ENCODE measurements around the gene PHTF1. TPM values are rescaled to one million over a fixed set of nuclear protein-coding genes. Genes with fewer than 3 reads are reported as not detected.

The PHTF1 gene
- polyA plus RNA-seq, 3 donors = 22.8 to 27.1 (median 24.0) TPM

DNA sequence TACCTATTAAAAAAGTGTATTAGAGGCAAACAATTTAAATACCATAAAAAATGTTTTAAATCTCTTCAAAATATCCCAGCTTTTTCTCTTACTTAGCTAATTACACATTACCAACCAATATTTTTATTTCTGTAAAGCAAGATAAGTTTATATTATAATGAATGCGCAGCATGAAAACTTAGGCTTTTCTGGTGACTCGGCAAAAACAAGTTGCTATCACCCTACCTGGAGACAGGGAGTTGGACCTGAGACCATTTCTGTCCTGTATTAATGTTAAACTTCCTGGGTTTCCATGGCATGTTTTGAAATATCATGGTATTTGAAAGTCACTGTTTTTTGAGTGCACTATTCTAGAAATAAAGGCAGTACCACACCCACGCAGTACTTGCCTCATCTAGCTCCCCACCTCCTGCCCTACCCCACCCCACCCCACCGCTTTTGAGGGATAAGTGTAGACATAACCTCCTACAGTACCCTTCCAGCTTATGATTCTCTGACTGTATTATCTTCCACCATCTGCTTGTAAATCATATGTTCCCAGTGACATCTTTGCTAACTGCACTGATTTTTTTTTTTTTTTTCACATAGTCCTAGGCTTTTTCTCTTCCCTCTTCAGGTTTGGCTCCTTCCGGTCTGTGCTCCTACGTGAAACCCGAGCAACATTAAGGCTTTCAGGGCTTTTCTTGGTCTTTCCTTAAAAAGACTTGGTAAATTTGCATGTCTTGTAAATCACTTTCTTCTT is 77.5 kb downstream of the PHTF1 start:
- no peak for DNase-seq (ENCODE audit: extremely low read depth in 1 of 11, low read depth in 9 of 11, low spot score in 4 of 11)

DNA sequence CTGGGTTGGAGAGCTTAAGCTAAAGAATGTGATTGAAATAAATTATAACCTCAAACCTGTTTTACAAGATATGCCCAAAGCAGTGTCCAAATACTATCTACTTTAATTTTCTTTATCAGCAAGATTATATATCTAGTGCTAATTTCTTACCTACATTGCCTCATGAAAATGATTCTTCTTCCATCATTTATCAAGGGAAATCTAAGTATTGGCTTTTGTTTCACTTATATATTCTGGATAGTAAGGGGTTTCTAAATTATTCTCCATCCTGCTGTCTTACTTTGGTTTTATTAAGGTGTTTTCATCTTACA is 81.2 kb downstream of the PHTF1 start:
- DNase-seq (ENCODE audit: extremely low read depth in 1 of 11, low read depth in 9 of 11, low spot score in 4 of 11) = no peak

DNA sequence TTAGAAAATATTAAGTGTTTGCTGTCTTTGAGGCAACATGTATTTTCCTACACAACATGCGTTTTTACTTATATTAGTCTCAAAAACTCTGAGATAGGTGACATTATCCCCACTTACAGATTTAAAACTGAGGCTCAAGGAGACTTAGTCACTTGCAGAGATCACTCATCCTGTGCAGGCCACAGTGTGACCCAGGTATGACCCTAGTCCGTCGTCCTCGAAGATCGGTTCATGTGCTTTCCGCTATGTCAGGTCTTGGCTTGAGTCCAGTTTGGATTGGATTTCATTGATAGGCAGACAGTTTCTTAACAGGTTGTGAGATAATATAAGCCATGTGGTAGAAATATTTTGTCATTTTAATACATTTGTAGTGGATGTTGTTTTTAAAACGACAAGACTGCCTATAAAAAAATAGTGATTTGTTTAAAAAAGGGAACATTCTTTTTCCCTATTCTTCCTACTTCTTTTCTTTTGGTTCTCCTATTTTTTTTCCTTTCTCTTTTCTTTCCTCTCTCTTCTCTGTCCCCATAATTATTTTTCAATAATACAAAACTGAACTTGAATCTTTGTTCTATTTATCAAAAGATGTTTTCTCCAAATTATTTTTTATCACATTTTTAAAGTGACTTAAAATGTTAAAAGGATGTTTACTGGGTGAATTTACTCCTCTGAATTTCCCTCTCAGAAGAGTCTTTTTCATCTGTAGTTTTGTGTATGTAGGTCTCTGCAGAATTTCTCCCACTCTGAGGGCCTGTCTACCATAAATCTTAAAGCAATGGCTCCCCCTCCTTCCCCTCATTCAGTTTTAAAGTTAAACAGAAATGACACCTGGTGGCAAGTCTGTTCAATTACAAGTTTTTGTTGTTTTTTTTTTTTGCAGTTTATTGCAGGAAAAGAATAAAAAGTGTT is 81.8 kb downstream of the PHTF1 start:
- DNase-seq (ENCODE audit: extremely low read depth in 1 of 11, low read depth in 9 of 11, low spot score in 4 of 11) = peak; percentile 37 to 72 (median 56)

DNA sequence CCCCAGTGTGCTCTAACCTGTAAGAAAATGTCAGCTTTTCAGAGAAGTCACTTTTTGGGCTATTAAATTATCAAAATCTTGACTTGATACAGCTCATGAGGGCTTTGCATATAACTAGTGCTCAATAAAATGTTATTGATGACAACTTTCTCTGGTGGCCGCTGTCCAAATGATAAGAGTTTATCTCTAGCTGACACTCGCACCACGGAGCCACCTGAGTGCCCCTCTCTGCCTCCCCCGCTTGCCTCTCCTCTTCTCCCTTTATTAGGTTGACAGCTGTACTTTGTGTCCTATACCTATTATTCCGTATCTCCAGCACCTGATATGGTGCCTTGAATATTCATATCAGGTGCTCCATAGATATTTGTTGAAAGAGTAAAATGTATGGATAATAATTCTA is 82.8 kb downstream of the PHTF1 start:
- no peak for DNase-seq (ENCODE audit: extremely low read depth in 1 of 11, low read depth in 9 of 11, low spot score in 4 of 11)

DNA sequence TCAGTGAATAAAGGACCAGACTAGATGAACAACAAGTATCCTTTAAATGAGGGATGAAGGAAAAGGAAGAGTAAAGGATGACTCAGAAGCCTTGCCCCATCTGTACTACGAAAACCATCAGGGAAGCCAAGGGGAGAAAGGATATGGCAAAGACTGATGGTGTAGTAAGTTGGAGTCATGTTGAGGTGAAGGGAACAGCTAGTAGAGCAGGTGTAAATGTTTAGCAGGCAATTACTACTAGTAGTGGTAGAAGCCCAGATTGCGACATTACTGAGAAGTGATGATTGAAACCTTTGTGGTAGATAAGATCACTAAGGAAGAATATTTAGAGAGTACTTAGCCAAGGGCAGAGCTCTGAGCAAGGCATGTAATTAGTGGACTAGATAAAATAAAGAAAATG is 84.0 kb downstream of the PHTF1 start:
- no peak for DNase-seq (ENCODE audit: extremely low read depth in 1 of 11, low read depth in 9 of 11, low spot score in 4 of 11)

DNA sequence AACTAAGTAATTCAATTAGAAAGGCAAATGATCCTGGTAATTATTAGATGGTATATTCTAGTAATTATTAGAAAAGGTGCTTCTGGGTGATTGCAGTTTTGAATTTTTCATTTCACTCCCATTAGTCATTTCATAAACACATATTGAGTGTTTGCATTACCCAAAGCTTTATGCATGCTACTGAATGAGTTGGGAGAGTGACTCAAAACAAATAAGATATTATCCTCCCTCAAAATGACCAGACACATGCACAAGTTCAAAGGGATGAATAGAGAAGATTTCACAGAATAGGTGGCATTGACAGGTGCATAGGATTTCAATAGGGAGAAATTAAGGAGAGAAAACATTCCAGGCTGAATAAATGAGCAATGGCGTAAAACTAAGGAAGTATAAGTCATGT is 84.7 kb downstream of the PHTF1 start:
- DNase-seq (ENCODE audit: extremely low read depth in 1 of 11, low read depth in 9 of 11, low spot score in 4 of 11) = no peak

DNA sequence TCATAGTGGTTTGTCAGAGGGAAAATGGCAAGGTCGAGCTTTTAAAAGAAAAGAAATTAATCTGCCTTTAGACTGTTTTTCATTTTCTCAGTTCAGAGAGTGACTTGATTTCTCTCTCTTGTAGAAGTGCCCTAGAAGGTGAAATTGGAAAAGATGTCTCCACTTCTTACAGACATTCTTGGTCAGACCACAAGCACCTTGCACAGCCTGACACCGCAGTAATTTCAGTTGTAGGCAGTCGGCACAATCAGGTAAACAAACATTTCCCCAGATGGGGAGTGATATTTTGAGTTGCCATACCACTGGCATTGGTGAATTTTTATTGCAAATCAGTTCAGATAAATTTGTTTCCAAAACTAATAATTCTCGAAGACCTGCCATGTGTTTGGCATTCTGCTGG is 86.8 kb downstream of the PHTF1 start:
- no peak for DNase-seq (ENCODE audit: extremely low read depth in 1 of 11, low read depth in 9 of 11, low spot score in 4 of 11)

DNA sequence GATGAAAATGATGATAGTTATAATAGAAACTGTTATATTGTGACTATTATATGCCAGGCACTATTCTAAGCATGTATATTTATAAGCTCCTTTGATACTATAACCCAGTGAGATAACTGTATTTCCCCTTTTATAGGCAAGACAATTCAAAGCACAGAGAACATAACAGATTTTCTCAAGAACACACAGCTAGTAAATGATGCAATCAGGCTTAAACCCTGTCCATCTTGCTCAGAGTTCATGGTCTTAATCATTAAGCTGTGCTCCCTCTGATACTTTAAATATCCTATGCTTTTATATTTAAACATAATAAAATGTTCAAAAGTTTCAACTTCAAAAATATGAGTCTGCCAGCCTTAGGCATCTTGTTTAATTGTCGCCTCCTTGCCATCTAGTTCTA is 88.6 kb downstream of the PHTF1 start:
- no peak for DNase-seq (ENCODE audit: extremely low read depth in 1 of 11, low read depth in 9 of 11, low spot score in 4 of 11)

DNA sequence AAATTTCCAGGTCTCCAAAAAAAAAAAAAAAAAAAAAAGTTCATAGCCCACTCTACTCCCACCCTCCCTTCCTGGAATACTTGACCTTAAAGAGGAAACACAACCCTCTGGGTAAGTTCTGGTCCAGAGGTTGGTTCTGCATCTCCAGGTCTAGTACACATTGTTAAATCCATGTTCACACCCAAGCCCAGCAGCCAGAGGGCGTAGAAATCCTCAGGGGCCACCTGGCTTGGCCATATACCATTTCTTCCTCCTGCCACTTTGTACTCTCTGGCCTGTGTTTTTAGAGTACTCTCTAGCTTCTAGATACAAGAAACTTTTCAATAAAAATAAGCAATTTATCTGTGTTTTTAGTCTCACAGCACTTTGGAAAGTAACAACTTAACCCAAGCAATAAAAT is 89.3 kb downstream of the PHTF1 start:
- DNase-seq (ENCODE audit: extremely low read depth in 1 of 11, low read depth in 9 of 11, low spot score in 4 of 11) = no peak

DNA sequence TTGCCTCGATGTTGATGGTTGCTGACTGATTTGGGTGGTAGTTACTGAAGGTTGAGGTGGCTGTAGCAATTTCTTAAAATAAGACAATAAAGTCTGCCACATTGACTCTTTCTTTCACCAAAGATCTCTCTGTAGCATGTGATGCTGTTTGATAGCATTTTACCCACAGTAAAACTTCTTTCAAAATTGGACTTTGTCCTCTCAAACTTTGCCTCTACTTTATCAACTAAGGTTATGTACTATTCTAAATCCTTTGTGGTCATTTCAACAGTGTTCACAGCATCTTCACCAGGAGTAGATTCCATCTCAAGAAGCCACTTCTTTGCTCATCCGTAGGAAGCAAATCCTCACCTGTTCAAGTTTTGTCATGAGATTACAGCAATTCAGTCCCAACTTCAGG is 93.2 kb downstream of the PHTF1 start:
- DNase-seq (ENCODE audit: extremely low read depth in 1 of 11, low read depth in 9 of 11, low spot score in 4 of 11) = no peak

DNA sequence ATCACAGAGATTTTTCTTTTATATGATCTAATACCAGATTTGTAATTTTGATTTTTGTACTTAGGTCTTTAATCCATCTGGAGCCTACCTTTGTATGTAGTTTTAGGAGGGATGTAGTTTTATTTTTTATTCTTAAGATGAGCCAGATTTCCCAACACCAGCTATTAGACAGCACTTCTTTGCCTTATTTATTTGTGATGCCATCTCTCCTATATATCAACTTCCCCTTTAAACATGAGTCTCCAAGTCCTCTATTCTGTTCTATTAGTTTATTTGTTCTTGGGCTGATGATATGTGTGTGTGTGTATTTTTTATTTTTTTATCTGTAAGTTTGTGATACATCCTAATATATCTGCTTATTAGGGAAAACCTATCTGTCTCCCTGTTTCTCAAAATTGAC is 94.2 kb downstream of the PHTF1 start:
- no peak for DNase-seq (ENCODE audit: extremely low read depth in 1 of 11, low read depth in 9 of 11, low spot score in 4 of 11)

DNA sequence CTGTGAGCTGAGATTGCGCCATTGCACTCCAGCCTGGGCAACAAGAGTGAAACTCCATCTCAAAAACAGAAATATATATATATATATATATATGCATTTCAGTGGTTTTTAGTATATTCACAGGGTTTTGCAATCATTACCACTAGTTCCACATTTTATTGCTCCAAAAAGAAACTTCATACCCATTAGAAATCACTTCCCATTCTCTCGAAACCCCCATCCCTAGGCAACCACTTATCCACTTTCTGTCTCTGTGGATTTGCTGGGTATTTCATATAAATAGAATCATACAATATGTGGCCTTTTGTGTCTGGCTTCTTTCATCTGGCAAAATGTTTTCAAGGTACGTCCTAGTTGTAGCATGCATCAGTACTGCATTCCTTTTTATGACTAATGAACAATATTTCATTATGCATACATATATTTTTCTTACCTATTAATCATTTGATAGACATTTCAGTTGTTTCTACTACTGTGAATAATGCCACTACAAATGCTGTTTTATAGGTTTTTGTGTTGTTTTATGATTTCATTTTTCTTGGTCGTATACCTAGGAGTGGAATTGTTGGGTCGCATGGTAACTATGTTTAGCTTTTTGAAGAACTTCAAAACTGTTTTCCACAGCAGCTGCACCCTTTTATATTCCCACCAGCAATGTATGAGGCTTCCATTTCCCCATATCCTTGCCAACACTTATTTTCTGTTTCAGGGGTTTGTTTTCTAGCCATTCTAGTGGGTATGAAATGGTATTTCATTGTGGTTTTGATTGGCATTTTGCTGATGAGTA is 95.9 kb downstream of the PHTF1 start:
- DNase-seq (ENCODE audit: extremely low read depth in 1 of 11, low read depth in 9 of 11, low spot score in 4 of 11) = no peak

DNA sequence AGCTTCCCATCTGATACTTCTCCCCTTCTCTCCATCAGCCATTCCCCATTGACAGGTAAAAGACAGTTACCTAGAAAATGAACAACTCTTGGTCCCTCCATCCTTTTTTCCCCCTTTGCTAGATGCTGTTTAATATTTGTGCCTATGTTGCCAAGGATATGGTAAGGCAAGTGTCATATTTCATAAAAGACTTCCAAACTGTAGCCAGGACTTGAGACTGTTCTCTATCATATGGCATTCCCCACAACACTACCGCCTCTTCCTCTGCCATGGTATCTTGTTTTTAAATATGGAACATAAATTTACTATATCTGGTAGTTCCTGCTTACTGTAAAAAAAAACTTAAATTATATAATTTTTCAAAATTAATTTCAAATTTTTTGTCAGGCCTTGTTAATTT is 97.2 kb downstream of the PHTF1 start:
- DNase-seq (ENCODE audit: extremely low read depth in 1 of 11, low read depth in 9 of 11, low spot score in 4 of 11) = no peak

DNA sequence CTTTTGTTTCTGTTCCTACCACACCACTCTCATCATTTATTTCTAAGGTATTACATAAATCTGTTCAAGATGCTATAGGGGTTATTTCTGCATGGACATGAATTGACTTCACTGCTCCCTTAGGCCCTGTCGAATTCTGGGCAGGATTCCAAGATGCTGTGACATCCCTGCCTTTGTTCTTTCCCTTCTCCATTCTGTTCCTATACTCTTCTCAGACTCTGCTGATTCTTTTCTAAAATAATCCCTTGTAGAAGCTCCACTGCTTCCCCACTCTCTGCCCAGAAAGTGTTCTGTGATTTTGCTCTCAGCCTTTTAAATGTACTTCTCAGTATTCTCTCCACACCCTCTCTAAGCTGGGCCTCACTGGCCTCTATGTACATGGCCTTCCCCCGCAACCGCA is 99.2 kb downstream of the PHTF1 start:
- DNase-seq (ENCODE audit: extremely low read depth in 1 of 11, low read depth in 9 of 11, low spot score in 4 of 11) = no peak

DNA sequence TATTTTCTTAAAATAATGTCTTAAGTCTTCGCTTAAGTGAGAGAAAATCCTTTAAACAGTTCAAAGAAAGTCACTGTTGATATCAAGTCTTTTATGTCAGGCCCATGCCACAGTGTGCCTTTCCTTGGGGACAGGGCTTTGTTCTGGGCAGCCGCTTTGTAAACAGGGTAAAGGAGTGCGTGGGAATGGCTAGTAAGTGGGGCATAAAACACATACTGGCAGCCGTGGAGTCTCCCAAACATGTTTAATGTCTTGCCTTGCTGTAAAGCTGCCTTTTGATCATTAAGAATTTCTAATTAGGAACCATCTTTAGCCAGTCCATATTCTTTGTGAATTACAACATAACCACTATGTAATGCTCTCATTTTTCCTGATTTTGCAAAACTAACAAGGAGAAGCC is 99.7 kb downstream of the PHTF1 start:
- no peak for DNase-seq (ENCODE audit: extremely low read depth in 1 of 11, low read depth in 9 of 11, low spot score in 4 of 11)

DNA sequence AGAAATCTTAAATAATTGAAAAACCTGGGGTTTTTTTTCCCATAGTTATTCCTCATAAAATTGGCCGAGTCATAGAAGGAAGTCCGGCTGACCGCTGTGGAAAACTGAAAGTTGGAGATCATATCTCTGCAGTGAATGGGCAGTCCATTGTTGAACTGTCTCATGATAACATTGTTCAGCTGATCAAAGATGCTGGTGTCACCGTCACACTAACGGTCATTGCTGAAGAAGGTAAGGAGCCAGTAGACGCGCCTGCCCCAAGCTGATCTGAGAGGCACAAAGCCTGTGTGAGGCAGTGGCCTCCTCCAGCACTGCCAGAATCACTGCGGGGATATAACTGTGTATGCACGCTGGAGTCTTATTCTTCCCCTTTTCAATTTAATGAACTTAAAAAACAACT is 100.3 kb downstream of the PHTF1 start:
- DNase-seq (ENCODE audit: extremely low read depth in 1 of 11, low read depth in 9 of 11, low spot score in 4 of 11) = no peak

DNA sequence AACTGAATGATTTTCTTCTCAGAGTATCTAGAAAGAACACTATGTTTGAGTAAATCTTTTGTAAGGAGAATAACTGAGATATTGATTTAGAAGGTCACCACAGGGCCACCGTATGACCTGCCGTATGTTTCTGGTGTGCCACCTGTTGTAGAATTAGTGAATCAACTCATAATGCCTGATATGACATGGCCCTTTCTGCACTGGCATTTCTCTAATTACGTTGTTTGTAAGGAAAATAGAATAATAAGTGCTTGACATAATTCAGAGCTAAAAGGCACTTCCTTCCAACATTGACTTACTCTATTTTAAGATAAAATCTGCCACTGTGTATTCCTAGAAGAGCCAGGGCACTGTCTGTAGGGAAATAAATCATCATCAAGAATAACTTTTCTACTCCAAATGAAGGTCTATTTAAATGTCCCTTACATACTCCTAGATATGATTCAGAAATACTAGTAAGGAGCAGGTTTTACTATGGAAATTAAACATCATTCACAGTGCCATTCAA is 101.7 kb downstream of the PHTF1 start:
- DNase-seq (ENCODE audit: extremely low read depth in 1 of 11, low read depth in 9 of 11, low spot score in 4 of 11) = no peak

DNA sequence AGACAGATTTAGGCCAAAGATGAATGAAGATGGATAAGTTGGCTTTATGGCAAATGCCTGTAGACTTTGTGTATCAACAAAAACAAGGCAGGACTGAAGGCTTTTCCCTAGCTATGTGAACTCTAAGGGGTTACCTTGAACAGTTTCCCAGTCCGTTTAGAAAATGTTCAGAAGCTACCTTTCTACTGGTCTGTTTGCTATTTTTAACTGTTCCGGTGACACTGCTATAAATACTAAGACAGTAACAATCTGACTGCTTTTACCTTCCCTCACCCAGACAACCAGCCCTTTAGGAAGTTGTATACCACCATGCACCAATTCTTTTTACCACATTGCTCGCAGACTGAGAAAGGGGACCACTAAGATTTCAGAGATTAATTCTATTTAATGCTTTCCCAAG is 102.2 kb downstream of the PHTF1 start:
- DNase-seq (ENCODE audit: extremely low read depth in 1 of 11, low read depth in 9 of 11, low spot score in 4 of 11) = no peak

DNA sequence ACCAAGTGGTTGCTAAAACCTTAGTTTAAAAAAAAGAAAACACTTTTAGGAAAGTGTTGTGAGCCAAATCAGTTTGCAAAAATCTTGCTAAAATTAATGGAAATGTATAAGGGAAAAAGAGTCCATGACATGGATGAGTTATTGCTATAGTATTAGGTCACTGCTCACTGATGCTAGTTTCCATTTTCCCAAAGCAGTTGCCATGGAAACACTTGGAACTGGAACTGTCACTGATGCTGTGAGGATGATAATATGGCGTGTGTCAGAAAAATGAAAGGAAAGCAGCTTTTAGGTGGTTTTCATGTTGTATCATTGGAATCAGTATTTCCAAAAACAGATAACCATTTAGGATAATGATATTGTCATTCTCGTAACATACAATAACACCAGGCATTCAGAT is 104.4 kb downstream of the PHTF1 start:
- no peak for DNase-seq (ENCODE audit: extremely low read depth in 1 of 11, low read depth in 9 of 11, low spot score in 4 of 11)

DNA sequence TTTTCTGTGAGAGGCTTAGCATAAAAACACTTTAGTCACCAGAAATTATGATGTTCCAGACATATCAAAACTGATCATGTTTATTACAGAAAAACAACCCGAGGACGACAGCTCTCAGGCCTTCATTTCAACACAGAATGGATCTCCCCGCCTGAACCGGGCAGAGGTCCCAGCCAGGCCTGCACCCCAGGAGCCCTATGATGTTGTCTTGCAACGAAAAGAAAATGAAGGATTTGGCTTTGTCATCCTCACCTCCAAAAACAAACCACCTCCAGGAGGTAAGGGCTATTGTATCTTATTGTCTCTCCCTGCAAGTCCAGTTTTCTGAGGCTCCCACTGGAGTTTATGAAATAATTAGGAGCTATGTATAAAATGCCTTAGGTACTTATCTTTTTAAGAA is 105.5 kb downstream of the PHTF1 start:
- no peak for DNase-seq (ENCODE audit: extremely low read depth in 1 of 11, low read depth in 9 of 11, low spot score in 4 of 11)

Measured in renal cortex interstitium (tissue), 11 donors.